ENCODE measurements around the gene SERPINA6.
A peak's percentile ranks its signal among the peaks of the same experiment; 100 is the strongest.
"Not testable (repeated sequence)": the region's sequence is repeated elsewhere in the genome, so short reads cannot be mapped to it uniquely, and the experiment has no call there.

The SERPINA6 gene

GRCh38 chr14:94354638-94355185 is 31.6 kb upstream of the SERPINA6 start:
- DNase-seq (ENCODE audit: low spot score), result no peak

- DNase-seq (ENCODE audit: low spot score), result not testable (repeated sequence)
Observed at GRCh38 chr14:94354190-94354589, 31.1 kb upstream of the SERPINA6 start.

DNA sequence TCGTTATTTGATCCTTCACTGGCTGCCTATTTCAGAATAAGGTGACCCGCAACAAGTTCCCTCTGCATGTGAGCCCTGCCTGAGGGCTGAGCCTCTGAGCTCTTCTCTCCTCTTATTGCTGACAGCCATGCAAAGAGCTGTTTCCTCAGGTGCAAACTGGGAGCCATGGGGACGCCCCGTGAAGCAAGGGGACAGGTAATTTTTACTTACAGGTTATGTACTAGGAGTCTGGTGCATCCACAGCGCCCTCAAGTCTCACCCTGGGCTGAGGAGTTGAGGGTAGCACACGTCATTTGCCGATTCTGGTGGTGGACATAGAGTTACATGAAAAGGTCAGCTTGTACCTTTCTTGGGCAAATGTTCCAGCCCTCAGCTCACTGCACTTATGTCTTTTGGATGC is 26.1 kb upstream of the SERPINA6 start:
- no peak for DNase-seq (ENCODE audit: low spot score)

DNA sequence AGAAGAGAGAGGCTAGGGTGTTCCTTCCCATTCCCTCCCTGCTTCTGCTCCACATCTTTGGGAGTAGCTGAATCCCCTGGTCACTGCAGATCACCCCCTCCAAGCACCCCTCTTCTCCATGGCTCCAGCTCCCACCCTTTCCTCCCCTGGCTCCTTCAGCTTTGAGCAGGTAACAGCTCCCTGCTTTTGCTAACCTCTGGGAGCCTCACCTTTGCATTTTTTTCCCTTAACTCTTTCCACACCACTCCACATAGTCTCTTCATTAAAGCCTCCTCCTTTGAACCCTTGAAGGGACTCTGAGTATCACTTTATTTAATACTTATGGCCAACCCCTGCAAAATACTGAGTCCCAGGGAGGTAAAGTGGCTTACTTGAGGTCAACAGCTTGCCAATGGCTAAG is 25.7 kb upstream of the SERPINA6 start:
- no peak for DNase-seq (ENCODE audit: low spot score)

- no peak for DNase-seq (ENCODE audit: low spot score)
Observed at GRCh38 chr14:94346841-94347240, 23.7 kb upstream of the SERPINA6 start.

DNA sequence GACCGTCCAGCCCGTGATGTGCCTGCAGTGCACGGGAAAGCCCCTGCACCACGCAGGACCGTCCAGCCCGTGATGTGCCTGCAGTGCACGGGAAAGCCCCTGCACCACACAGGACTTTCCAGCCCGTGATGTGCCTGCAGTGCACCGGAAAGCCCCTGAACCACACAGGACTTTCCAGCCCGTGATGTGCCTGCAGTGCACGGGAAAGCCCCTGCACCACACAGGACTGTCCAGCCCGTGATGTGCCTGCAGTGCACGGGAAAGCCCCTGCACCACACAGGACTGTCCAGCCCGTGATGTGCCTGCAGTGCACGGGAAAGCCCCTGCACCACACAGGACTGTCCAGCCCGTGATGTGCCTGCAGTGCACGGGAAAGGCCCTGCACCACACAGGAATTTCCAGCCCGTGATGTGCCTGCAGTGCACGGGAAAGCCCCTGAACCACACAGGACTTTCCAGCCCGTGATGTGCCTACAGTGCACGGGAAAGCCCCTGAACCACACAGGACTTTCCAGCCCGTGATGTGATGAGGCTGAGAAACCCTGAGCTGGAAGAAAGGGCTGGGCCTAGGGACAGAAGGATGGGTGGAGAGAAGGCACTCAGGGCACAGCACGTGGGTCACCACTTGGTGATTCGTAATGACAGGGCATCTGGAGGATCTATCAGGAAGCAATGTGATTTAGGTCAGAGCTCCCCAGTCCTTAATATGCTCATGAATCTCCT is 23.1 kb upstream of the SERPINA6 start:
- not testable (repeated sequence) for DNase-seq (ENCODE audit: low spot score)

GRCh38 chr14:94345344-94346064 is 22.4 kb upstream of the SERPINA6 start:
- peak; percentile 90 for DNase-seq (ENCODE audit: low spot score)

GRCh38 chr14:94344389-94344788 is 21.3 kb upstream of the SERPINA6 start:
- no peak for DNase-seq (ENCODE audit: low spot score)

DNA sequence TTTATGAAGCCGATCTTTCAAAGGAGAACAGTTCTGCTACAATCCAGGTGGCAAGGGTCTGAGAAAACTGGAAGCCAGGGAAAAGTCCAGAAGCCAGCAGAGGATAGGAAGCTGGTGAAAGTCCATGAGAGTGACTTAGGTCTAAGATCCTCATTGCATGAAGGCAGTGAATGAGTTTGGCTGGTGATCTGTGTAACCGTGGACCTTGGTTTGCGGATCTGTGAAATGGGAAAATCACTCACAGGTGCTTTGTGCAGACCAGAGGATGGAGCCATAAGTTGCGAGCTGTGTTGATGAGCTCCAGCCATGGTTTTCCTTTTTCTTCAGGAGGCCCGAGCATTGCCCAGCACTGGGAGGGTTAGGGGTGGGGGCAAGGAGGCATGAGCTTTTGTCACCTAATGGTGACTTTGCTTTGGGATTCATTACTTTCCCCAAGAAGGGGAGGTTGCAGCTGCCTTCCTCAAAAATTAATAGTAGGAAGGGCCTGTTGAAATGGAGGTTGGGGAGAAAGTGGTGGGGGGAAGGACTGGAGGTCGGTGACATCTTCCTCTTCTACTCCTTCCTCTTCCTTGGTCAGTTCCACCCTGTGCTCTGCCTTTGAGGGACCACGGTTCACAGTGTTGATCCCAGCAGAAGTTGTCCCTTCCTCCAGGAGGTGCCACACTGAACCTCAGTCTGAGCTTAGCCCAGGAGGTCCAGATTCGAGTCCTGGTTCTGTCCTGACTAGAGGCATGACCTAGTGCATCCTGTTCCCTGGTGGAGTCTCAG is 20.3 kb upstream of the SERPINA6 start:
- no peak for DNase-seq (ENCODE audit: low spot score)

DNA sequence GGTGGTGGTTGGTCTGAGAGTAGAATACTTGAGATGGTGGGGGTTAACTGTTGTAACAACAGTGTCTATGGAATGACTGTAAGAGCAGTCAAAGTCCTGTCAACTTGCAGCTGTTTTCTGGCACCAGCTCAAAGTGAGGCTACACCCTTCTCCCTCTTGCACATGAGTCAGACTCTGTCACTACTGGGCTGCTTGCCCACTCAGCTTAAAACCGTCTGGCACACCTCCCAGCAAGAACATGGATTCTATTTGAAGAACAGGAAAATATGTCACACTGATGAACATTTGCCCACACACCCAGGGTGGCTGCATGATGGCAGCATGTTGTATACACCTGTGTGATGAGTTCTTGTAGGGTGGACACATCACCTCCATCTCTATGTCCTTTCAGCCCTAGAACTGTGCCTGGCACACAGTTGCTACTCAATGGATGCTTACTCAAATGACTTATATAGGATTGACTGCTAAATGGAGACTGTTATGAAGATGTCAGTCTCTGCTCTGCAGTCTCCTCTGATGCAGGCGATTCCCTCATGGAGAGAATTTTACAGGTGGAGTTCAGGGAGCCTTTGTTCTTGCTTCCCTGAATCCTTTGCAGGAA is 19.3 kb upstream of the SERPINA6 start:
- peak; percentile 92 for DNase-seq (ENCODE audit: low spot score)

DNA sequence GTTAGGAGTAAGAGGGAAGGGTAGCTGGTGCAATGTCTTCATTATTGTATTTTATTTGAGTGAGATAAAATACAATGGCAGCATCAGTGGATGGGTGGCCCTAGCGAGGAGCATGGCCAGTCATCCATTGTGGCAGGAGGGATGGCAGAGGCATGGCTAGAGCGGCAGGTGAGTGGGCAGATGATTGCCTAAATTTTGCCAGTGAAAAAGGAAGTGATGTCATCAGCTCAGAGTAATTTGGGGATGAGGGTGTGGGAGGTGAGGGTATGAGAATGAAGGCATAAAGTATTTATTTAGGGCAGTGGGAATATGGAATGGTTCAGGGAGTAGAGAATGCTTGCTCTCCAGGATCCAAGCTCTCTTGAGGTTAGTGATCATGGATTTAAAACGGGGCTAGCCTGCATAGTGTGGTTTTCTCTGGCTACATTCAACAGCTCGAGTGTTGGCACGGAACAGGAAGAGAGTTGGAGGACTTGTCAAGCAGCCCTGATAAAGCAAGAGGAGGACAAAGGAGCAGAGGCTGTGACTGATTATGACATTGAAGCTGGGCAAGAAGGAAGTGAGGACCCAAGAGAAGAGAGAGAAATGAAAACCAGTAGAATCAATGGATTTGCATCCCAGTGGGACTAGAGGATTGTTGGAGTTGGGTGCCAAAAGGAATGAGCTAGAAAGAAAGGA is 18.7 kb upstream of the SERPINA6 start:
- peak; percentile 49 for DNase-seq (ENCODE audit: low spot score)

DNA sequence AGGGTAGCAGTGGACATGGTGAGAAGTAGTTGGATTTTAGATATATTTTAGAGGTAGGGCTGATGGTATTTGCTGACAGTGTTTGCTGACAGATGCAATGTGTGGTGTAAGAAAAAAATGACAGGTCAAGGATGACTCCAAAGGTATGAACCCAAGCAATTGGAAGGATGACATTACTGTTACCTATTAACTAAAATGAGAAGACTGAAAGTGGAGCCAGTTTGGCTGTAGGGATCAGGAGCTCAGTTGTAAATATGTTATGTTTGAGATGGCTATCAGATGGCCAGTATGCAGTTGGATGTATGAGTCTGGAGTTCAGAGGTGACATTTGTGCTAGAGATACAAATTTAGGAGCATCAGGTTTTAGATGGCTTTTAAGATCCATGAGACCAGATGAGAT is 17.4 kb upstream of the SERPINA6 start:
- no peak for DNase-seq (ENCODE audit: low spot score)

- DNase-seq (ENCODE audit: low spot score), result no peak
Observed at GRCh38 chr14:94338023-94338422, 14.9 kb upstream of the SERPINA6 start.

- no peak for DNase-seq (ENCODE audit: low spot score)
Observed at GRCh38 chr14:94337274-94337673, 14.1 kb upstream of the SERPINA6 start.

- DNase-seq (ENCODE audit: low spot score), result no peak
Observed at GRCh38 chr14:94334872-94335271, 11.7 kb upstream of the SERPINA6 start.

- no peak for DNase-seq (ENCODE audit: low spot score)
Observed at GRCh38 chr14:94332587-94332986, 9.5 kb upstream of the SERPINA6 start.

GRCh38 chr14:94332063-94332583 is 9.0 kb upstream of the SERPINA6 start:
- no peak for DNase-seq (ENCODE audit: low spot score)

- DNase-seq (ENCODE audit: low spot score), result no peak
Observed at GRCh38 chr14:94331462-94331861, 8.3 kb upstream of the SERPINA6 start.

DNA sequence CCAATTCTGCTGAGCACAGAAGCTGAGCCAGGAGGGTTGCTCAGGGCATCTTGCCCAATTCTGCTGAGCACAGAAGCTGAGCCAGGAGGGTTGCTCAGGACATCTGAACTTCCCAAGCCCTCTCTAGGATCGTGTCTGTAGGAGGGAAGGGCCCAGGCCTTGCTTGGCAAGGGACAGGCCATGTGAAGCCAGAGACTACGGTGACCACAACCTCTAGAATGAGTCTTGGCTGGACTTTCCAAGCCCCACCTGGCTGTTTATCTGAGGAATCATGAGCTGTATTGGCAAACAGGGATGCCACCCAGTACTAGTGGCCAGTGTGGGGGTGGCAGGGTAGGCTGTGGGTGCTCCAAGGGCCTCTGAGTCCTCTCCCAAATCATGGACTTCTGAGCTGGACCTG is 7.7 kb upstream of the SERPINA6 start:
- no peak for DNase-seq (ENCODE audit: low spot score)

GRCh38 chr14:94330432-94330831 is 7.3 kb upstream of the SERPINA6 start:
- no peak for DNase-seq (ENCODE audit: low spot score)

DNA sequence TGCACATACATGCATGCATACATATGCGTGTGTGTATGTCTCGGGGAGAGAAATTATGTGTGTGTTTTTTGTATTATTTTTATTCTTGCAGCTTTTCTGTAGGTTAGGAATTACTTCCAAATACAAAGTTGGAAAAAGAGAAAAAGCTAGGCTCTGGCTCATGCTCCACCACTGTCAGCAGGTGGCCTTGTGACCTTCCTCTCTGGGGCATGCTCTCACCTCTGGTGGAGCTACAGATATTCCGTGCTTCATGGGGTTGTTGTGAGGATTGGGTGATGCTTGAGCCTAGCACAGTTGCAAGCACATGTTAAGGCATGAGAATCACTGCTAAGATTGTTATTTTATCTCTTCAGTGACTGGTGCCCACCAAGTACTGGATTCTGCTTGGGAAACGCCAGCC is 6.7 kb upstream of the SERPINA6 start:
- DNase-seq (ENCODE audit: low spot score), result no peak
